ENCODE data around the gene FOXC1. TPM values are rescaled to one million over a fixed set of nuclear protein-coding genes. Genes with fewer than 3 reads are reported as not detected.

Gene FOXC1
- polyA plus RNA-seq, 1 of the 3 experiments (the other 2 are of a cell fraction), result 4.3 TPM

DNA sequence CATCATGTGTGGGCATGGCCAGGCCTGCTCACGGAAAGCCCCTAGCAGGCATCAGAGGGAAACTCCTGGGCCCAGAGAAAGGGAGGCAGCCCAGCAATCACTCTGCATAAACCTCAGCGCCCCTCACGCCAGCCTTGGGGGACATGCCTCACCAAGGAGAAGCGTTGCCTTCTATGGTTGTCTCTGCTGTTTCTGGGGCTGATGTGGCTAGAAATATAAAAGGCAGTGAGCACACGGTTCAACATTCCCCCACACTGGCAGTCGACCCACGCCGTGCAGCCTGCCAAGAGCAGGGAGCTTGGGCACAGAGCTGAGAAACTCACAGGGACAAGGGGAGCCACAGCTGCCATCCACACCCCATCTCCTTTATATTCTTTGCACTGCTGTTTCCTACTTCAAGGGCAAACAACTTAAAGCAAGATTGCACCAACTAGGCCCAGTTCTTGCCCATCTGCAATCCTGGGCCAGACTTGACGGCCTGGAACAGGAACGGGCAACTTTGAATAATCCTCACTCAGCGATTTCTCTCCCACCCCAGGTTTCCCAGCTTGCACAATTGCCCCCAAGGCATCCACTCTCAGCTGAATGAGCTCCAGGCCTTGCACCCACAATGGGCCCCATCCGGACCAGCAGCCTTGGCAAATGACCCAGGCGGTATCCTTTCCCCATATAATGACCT lies 35.5 kb upstream of the FOXC1 start:
- H3K79me2 ChIP-seq (ENCODE audit: insufficient read depth), result no peaks in the 10 kb centered on the region
- TF ChIP-seq RCOR1 (IDR thresholded peaks at IDR 0.05; ENCODE audit: low read length) (no peak), POLR2AphosphoS5 (IDR thresholded peaks at IDR 0.05; ENCODE audit: low read depth, low read length) (no peak), EZH2phosphoT487 (IDR thresholded peaks at IDR 0.05; ENCODE audit: borderline replicate concordance, low read depth) (no peak)
- H3K27me3 ChIP-seq (ENCODE audit: insufficient read depth), result peaks cover 7% of the 10 kb centered on the region; the same call in 1 of the 2 replicates
- WGBS (ENCODE audit: low lambda C conversion rate), result 69% methylated on average over 12 of the region's 13 CpGs
- H4K20me1 ChIP-seq (ENCODE audit: insufficient read depth), result no peaks in the 10 kb centered on the region
- no peak overlapping the region for H3K4me2 ChIP-seq
- H3K9ac ChIP-seq, result no peak overlapping the region
- no peaks in the 10 kb centered on the region for H3K4me1 ChIP-seq (ENCODE audit: control insufficient read depth in 1 of 2, insufficient read depth in 2 of 2, low read depth in 1 of 2, low read length in 1 of 2)
- CTCF ChIA-PET, result interaction anchor here (0.9 to 3.9 kb wide), 3 partner anchors 12 to 50 kb away, joined by 3 to 17 read pairs (median 4); no protein-coding TSS in a partner anchor
- POLR2A ChIA-PET, result no interaction called here
- H3K4me3 ChIP-seq (ENCODE audit: low read depth in 2 of 2, low read length in 1 of 2), result no peak overlapping the region
- H3K27ac ChIP-seq (ENCODE audit: low read depth in 2 of 2, low read length in 1 of 2), result no peak overlapping the region
- DNase-seq, result no peak
- H3F3A ChIP-seq (replicated peaks; ENCODE audit: insufficient read depth), result no peaks in the 10 kb centered on the region
- no peak overlapping the region for H2AFZ ChIP-seq (ENCODE audit: low read depth)
- H3K9me2 ChIP-seq, result no peaks in the 10 kb centered on the region
- H3K36me3 ChIP-seq (replicated peaks in 1 of 2; ENCODE audit: control insufficient read depth in 1 of 2, insufficient read depth in 2 of 2, low read length in 1 of 2), result no peaks in the 10 kb centered on the region
- H3K9me3 ChIP-seq, result peaks cover 4% of the 10 kb centered on the region; the same call in 1 of the 2 replicates

DNA sequence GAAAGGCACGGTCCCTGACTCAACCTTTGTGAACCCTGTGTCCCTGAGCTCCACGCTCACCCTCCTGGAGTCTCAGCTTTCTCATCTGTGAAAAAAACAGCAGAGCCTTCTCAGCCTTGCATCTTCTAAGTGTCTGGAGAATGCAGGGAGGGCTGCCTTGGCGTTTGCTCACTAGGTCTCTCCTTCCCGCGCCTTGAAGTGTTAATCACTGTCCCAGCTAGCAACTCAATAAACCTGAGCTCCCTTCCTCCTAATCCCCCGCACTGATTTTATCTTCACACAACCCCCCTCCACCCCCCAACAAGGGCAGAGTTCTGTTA lies 34.9 kb upstream of the FOXC1 start:
- Histone ChIP-seq H3K4me2 (no peak overlapping the region), H3K27me3 (ENCODE audit: insufficient read depth) (peaks cover 14% of the 10 kb centered on the region; the same call in 1 of the 2 replicates), H3K79me2 (ENCODE audit: insufficient read depth) (no peaks in the 10 kb centered on the region), H3K9ac (no peak overlapping the region), H3K36me3 (replicated peaks in 1 of 2; ENCODE audit: control insufficient read depth in 1 of 2, insufficient read depth in 2 of 2, low read length in 1 of 2) (no peaks in the 10 kb centered on the region), H3K4me1 (ENCODE audit: control insufficient read depth in 1 of 2, insufficient read depth in 2 of 2, low read depth in 1 of 2, low read length in 1 of 2) (no peaks in the 10 kb centered on the region), H3K9me3 (no peaks in the 10 kb centered on the region), H4K20me1 (ENCODE audit: insufficient read depth) (no peaks in the 10 kb centered on the region), H3K9me2 (no peaks in the 10 kb centered on the region), H3K4me3 (ENCODE audit: low read depth in 2 of 2, low read length in 1 of 2) (no peak overlapping the region), H3F3A (replicated peaks; ENCODE audit: insufficient read depth) (no peaks in the 10 kb centered on the region), H3K27ac (ENCODE audit: low read depth in 2 of 2, low read length in 1 of 2) (no peak overlapping the region), H2AFZ (ENCODE audit: low read depth) (no peak overlapping the region)
- ChIA-PET POLR2A (no interaction called here), CTCF (interaction anchor here (0.9 to 3.9 kb wide), 3 partner anchors 12 to 51 kb away, joined by 3 to 17 read pairs (median 4); no protein-coding TSS in a partner anchor)
- no peak for TF ChIP-seq MXI1 (IDR thresholded peaks at IDR 0.05; ENCODE audit: low read depth, low read length)
- TF ChIP-seq NFIC (IDR thresholded peaks at IDR 0.05; ENCODE audit: borderline replicate concordance), result no peak
- no peak for TF ChIP-seq SMC3 (IDR thresholded peaks at IDR 0.05; ENCODE audit: low read depth, low read length)
- no peak for TF ChIP-seq FOSL2 (IDR thresholded peaks at IDR 0.05; ENCODE audit: borderline replicate concordance, low read depth)
- TF ChIP-seq GABPA (IDR thresholded peaks at IDR 0.05; ENCODE audit: low read depth), result no peak
- no peak for TF ChIP-seq ELF1 (IDR thresholded peaks at IDR 0.05)
- TF ChIP-seq NRF1 (IDR thresholded peaks at IDR 0.05; ENCODE audit: low read depth, low read length), result no peak
- 62% methylated on average over 6 of the region's 6 CpGs for WGBS (ENCODE audit: low lambda C conversion rate)
- DNase-seq, result no peak

DNA sequence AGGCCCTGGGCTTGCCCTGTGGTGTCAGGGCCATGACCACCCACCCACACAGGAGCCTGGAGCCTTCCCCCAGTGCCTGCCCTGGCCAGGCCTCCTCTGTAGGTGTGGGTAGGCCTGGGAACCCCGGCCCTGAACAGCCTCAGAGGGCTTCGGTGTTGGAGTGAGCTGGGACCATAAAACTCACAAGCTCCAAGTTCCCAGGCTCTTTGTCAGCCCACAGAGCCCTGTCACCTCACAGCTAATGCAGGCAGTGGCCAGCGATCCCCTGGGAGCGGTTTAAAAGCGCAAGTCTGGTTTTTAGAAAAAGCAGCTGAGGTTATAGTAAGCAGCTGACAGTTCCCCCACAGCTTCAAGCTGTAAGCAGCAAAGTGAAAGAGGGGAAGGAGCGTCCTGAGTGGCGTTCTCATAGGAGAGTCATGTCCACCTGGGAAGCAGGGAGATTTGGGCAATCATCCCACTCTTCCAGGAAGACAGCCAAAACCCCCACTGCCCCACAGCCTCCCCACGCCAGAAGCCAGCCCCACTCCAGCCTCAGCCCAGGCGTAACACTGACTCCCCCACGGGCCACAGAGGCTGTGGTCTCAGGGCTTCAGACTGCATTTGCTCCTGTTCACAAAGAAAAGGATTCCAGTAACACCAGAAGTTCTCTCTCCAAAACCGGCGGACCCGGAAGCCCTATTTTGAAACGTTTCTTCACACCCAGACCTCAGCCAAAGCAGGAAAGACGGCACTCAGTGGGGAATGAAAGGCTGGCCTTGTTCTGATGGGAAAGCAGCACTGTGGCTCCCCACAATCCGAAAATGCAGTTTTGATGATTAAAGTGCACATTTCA lies 34.3 kb upstream of the FOXC1 start:
- H3K4me1 ChIP-seq (ENCODE audit: control insufficient read depth in 1 of 2, insufficient read depth in 2 of 2, low read depth in 1 of 2, low read length in 1 of 2), result no peaks in the 10 kb centered on the region
- POLR2A ChIA-PET, result no interaction called here
- H3F3A ChIP-seq (replicated peaks; ENCODE audit: insufficient read depth), result no peaks in the 10 kb centered on the region
- no peak overlapping the region for H3K4me3 ChIP-seq (ENCODE audit: low read depth in 2 of 2, low read length in 1 of 2)
- peaks cover 15% of the 10 kb centered on the region; the same call in 1 of the 2 replicates for H3K27me3 ChIP-seq (ENCODE audit: insufficient read depth)
- CTCF ChIA-PET, result interaction anchor here (1.1 kb wide), 1 partner anchor 13 kb away, joined by 3 read pairs; no protein-coding TSS in a partner anchor
- H3K36me3 ChIP-seq (replicated peaks in 1 of 2; ENCODE audit: control insufficient read depth in 1 of 2, insufficient read depth in 2 of 2, low read length in 1 of 2), result no peaks in the 10 kb centered on the region
- 68% methylated on average over 12 of the region's 16 CpGs for WGBS (ENCODE audit: low lambda C conversion rate)
- no peak for DNase-seq
- no peaks in the 10 kb centered on the region for H3K9me2 ChIP-seq
- H3K9ac ChIP-seq, result no peak overlapping the region
- H3K27ac ChIP-seq (ENCODE audit: low read depth in 2 of 2, low read length in 1 of 2), result no peak overlapping the region
- H4K20me1 ChIP-seq (ENCODE audit: insufficient read depth), result no peaks in the 10 kb centered on the region
- H3K4me2 ChIP-seq, result no peak overlapping the region
- H2AFZ ChIP-seq (ENCODE audit: low read depth), result no peak overlapping the region
- H3K79me2 ChIP-seq (ENCODE audit: insufficient read depth), result no peaks in the 10 kb centered on the region
- H3K9me3 ChIP-seq, result no peaks in the 10 kb centered on the region
- TF ChIP-seq YY1 (IDR thresholded peaks at IDR 0.05; ENCODE audit: low read depth), result no peak
- TF ChIP-seq, protein P1, sequence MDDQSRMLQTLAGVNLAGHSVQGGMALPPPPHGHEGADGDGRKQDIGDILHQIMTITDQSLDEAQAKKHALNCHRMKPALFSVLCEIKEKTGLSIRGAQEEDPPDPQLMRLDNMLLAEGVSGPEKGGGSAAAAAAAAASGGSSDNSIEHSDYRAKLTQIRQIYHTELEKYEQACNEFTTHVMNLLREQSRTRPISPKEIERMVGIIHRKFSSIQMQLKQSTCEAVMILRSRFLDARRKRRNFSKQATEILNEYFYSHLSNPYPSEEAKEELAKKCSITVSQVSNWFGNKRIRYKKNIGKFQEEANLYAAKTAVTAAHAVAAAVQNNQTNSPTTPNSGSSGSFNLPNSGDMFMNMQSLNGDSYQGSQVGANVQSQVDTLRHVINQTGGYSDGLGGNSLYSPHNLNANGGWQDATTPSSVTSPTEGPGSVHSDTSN (IDR thresholded peaks at IDR 0.05), result no peak
- no peak for TF ChIP-seq TAF1 (IDR thresholded peaks at IDR 0.05; ENCODE audit: borderline replicate concordance, low read depth, low read length)
- TF ChIP-seq, protein P2, sequence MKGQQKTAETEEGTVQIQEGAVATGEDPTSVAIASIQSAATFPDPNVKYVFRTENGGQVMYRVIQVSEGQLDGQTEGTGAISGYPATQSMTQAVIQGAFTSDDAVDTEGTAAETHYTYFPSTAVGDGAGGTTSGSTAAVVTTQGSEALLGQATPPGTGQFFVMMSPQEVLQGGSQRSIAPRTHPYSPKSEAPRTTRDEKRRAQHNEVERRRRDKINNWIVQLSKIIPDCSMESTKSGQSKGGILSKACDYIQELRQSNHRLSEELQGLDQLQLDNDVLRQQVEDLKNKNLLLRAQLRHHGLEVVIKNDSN (IDR thresholded peaks at IDR 0.05; ENCODE audit: borderline replicate concordance, low read depth), result no peak
- TF ChIP-seq RFX5 (IDR thresholded peaks at IDR 0.05; ENCODE audit: low read length), result no peak
- TF ChIP-seq NFIC (IDR thresholded peaks at IDR 0.05; ENCODE audit: borderline replicate concordance), result no peak
- no peak for TF ChIP-seq ELF1 (IDR thresholded peaks at IDR 0.05)
- TF ChIP-seq RXRA (IDR thresholded peaks at IDR 0.05; ENCODE audit: borderline replicate concordance, low read depth), result no peak
- TF ChIP-seq FOSL2 (IDR thresholded peaks at IDR 0.05; ENCODE audit: borderline replicate concordance, low read depth), result no peak

Data from SK-N-SH (cell line).